HCT116 (cell line): ENCODE measurements around the gene ZNF248. TPM values are rescaled to one million over a fixed set of nuclear protein-coding genes. Genes with fewer than 3 reads are reported as not detected.

Source experiments
- ATAC-seq: fragments of 200-7000 bp; cut with Tn5 transposase; 2 replicates; pipeline ENCODE4 v1.9.1; 2020; ENCODE audit warnings: mild to moderate bottlenecking, moderate library complexity
- BruUV-seq: library from RNA; stranded (reverse); fragments of 400-500 nt; replicated peaks from 2 replicates; lab custom pipeline; 2021; lab: Mats Ljungman, UMichigan
- CTCF ChIA-PET: fragments of 300-600 bp; sonication (Branson Sonifier 250); formaldehyde crosslinking; loops from one replicate; lab custom pipeline; 2021; ENCODE audit warnings: antibody characterized with exemption; lab: Charles Lee
- POLR2A ChIA-PET: fragments of 300-600, 350-600 bp; sonication (Branson Sonifier 250); formaldehyde crosslinking; loops from one replicate; lab custom pipeline; 2021; ENCODE audit warnings: antibody characterized with exemption; lab: Charles Lee
- RAD21 ChIA-PET, 2 experiments: fragments of 300-600 bp; sonication (Branson Sonifier 250); formaldehyde crosslinking; loops; one replicate each; lab custom pipeline; 2023; ENCODE audit warnings: low total read pairs in 2 of 2; ENCODE audit not compliant: uncharacterized antibody in 2 of 2, unreplicated experiment in 2 of 2, low non-redundant PET in 1 of 2; lab: Charles Lee
- DNase-seq: peaks from one replicate; pipeline ENCODE4 v3.0.0-alpha.2; 2010; ENCODE audit warnings: low read depth, low spot score
- H2AFZ ChIP-seq: fragments of 200-600 bp; shearing (Covaris generic), sonication (generic); 2 replicates; pipeline ENCODE4 v1.6.1; 2017; ENCODE audit warnings: low read depth, mixed run types, mixed read lengths, antibody characterized with exemption, low read length; ENCODE audit not compliant: poor library complexity, severe bottlenecking
- H3K27ac ChIP-seq: 2 replicates; pipeline ENCODE4 v1.5.1; 2012; ENCODE audit warnings: low read depth, low read length
- H3K27me3 ChIP-seq: fragments of 200-600 bp; sonication (generic); 2 replicates; pipeline ENCODE4 v1.6.1; 2016; ENCODE audit warnings: mixed run types, low read length, mixed read lengths; ENCODE audit not compliant: insufficient read depth
- H3K36me3 ChIP-seq, 2 experiments: fragments of 200-500 bp in 1 of 2; fragments of 200-600 bp in 1 of 2; sonication (Bioruptor generic) in 1 of 2; sonication (generic) in 1 of 2; 2 replicates each; pipeline versions ENCODE4 v1.5.1 to v1.6.1; 2014 to 2016; ENCODE audit warnings: low read length in 2 of 2, inconsistent platforms in 1 of 2, mixed read lengths in 1 of 2, mixed run types in 1 of 2; ENCODE audit not compliant: insufficient read depth in 2 of 2, control insufficient read depth in 1 of 2
- H3K4me1 ChIP-seq, 2 experiments: fragments of 200-600 bp in 1 of 2; sonication (generic) in 1 of 2; 2 replicates each; pipeline versions ENCODE4 v1.5.1 to v1.6.1; 2012 to 2017; ENCODE audit warnings: low read length in 2 of 2, inconsistent platforms in 1 of 2, mild to moderate bottlenecking in 1 of 2, mixed read lengths in 1 of 2, mixed run types in 1 of 2, moderate library complexity in 1 of 2; ENCODE audit not compliant: insufficient read depth in 2 of 2, control insufficient read depth in 1 of 2
- H3K4me2 ChIP-seq: fragments of 200-600 bp; sonication (generic); 2 replicates; pipeline ENCODE4 v1.6.1; 2017; ENCODE audit warnings: mixed run types, low read length, mixed read lengths
- H3K4me3 ChIP-seq, 2 experiments: fragments of 200-600 bp in 1 of 2; sonication (generic) in 1 of 2; replicated peaks in 1 of 2; 2 replicates each; pipeline ENCODE4 v1.5.1; 2011 to 2016; ENCODE audit warnings: low read length in 2 of 2, control low read depth in 1 of 2, low read depth in 1 of 2, mild to moderate bottlenecking in 1 of 2, mixed read lengths in 1 of 2, mixed run types in 1 of 2
- H3K79me2 ChIP-seq: fragments of 200-600 bp; sonication (generic); 2 replicates; pipeline ENCODE4 v1.6.1; 2017; ENCODE audit warnings: mild to moderate bottlenecking, mixed run types, low read length, moderate library complexity, mixed read lengths; ENCODE audit not compliant: insufficient read depth
- H3K9ac ChIP-seq: fragments of 200-600 bp; sonication (generic); 2 replicates; pipeline ENCODE4 v1.6.1; 2016; ENCODE audit warnings: low read length, mixed read lengths
- H3K9me2 ChIP-seq: fragments of 200-600 bp; sonication (generic), shearing (Covaris generic); 2 replicates; pipeline ENCODE4 v1.6.1; 2017; ENCODE audit warnings: mixed run types, mild to moderate bottlenecking, moderate library complexity; ENCODE audit not compliant: insufficient read depth
- H3K9me3 ChIP-seq, 2 experiments: fragments of 200-500 bp in 1 of 2; fragments of 200-600 bp in 1 of 2; sonication (Bioruptor generic) in 1 of 2; sonication (generic) in 1 of 2; 2 replicates each; pipeline ENCODE4 v1.6.1; 2014 to 2017; ENCODE audit warnings: low read length in 2 of 2, mixed read lengths in 2 of 2, inconsistent platforms in 1 of 2, low read depth in 1 of 2, mild to moderate bottlenecking in 1 of 2, mixed run types in 1 of 2, moderate library complexity in 1 of 2; ENCODE audit not compliant: control insufficient read depth in 1 of 2, insufficient read depth in 1 of 2
- H4K20me1 ChIP-seq: fragments of 200-600 bp; sonication (generic), shearing (Covaris generic); 2 replicates; pipeline ENCODE4 v1.6.1; 2017; ENCODE audit warnings: mixed run types, mild to moderate bottlenecking, moderate library complexity; ENCODE audit not compliant: insufficient read depth
- CEBPB ChIP-seq: IDR thresholded peaks from 2 replicates; pipeline ENCODE4 v1.6.1; 2012; ENCODE audit warnings: low read depth
- ELF1 ChIP-seq: IDR thresholded peaks from 2 replicates; pipeline ENCODE4 v1.6.1; 2012; ENCODE audit warnings: low read depth, borderline replicate concordance
- FOSL1 ChIP-seq: IDR thresholded peaks from 2 replicates; pipeline ENCODE4 v1.6.1; 2012; ENCODE audit warnings: low read depth
- JUND ChIP-seq: IDR thresholded peaks from 2 replicates; pipeline ENCODE4 v1.6.1; 2012
- POLR2AphosphoS5 ChIP-seq: IDR thresholded peaks from 2 replicates; pipeline ENCODE4 v1.6.1; 2011; ENCODE audit warnings: mild to moderate bottlenecking, low read depth, low read length, moderate library complexity
- SP1 ChIP-seq: IDR thresholded peaks from 2 replicates; pipeline ENCODE4 v1.6.1; 2012; ENCODE audit warnings: low read depth
- YY1 ChIP-seq: IDR thresholded peaks from 2 replicates; pipeline ENCODE4 v1.6.1; 2011; ENCODE audit warnings: low read length, low read depth, moderate library complexity, mild to moderate bottlenecking; ENCODE audit not compliant: insufficient replicate concordance; ENCODE audit errors: extremely low read depth
- ZBTB33 ChIP-seq: IDR thresholded peaks from 2 replicates; pipeline ENCODE4 v1.6.1; 2011; ENCODE audit warnings: mild to moderate bottlenecking, low read length, moderate library complexity; ENCODE audit not compliant: insufficient replicate concordance; ENCODE audit errors: extremely low read depth
- ZFX ChIP-seq: fragments of 450-650 bp; IDR thresholded peaks from 2 replicates; pipeline ENCODE4 v1.6.1; 2017
- ZNF274 ChIP-seq: fragments of 200-500 bp; sonication (Bioruptor generic); IDR thresholded peaks from 2 replicates; pipeline ENCODE4 v1.6.1; 2014; ENCODE audit warnings: mild to moderate bottlenecking, low read depth, low read length, inconsistent platforms
- intact Hi-C: fragments of 100-400 bp; cut with micrococcal nuclease; formaldehyde crosslinking; loops from 2 replicates; pipeline ENCODE4 v1.10.0; 2022
- total RNA-seq: library from RNA; stranded (reverse); gene quantifications from one replicate; pipeline ENCODE4 v1.2.1, GENCODE V29; 2021; ENCODE audit not compliant: unreplicated experiment
- TF ChIP-seq, protein P1 (sequence below): IDR thresholded peaks from 2 replicates; pipeline ENCODE4 v1.6.1; 2012

Gene ZNF248
- total RNA-seq, 1 experiment from 2014 or later = 6.2 TPM

GRCh38 chr10:37777056-37777455 is 80.4 kb downstream of the ZNF248 start:
- no peak overlapping the region for H3K4me3 ChIP-seq
- H4K20me1 ChIP-seq = no peaks in the 10 kb centered on the region
- DNase-seq = no peak
- H3K4me2 ChIP-seq = no peak overlapping the region
- ChIA-PET POLR2A (no interaction called here), CTCF (no interaction called here), RAD21 (no interaction called here)
- TF ChIP-seq, protein P1, sequence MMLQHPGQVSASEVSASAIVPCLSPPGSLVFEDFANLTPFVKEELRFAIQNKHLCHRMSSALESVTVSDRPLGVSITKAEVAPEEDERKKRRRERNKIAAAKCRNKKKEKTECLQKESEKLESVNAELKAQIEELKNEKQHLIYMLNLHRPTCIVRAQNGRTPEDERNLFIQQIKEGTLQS = no peak
- TF ChIP-seq YY1 = no peak
- no peaks in the 10 kb centered on the region for H3K4me1 ChIP-seq
- no peak overlapping the region for H3K9ac ChIP-seq
- H3K27me3 ChIP-seq = no peaks in the 10 kb centered on the region
- no peaks in the 10 kb centered on the region for H3K79me2 ChIP-seq
- intact Hi-C loops = no loop called here
- no peak overlapping the region for H2AFZ ChIP-seq
- ATAC-seq = no peak
- H3K36me3 ChIP-seq = no peaks in the 10 kb centered on the region
- no peak overlapping the region for H3K27ac ChIP-seq
- no peaks in the 10 kb centered on the region for H3K9me2 ChIP-seq
- BruUV-seq = no TSS peak
- H3K9me3 ChIP-seq = no peaks in the 10 kb centered on the region

DNA sequence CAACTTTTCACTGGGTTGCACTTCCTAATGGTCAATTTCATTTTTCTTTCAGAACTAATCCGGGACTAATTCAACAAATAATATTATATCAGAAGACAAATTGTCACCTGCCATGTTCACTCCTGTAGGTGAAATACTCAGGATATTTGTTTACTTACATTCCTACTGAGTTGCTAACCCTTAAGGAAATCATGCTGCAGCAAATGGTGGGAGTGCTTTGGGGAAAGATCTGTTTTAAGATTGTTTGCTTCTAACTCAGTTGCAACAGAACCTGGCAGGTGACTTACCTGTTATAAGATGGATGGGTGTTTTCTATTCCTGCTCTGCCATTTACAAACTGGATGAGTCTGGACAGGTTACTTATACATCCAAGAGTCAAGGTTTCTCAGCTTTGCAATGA is 81.8 kb downstream of the ZNF248 start:
- Histone ChIP-seq H3K9me2 (no peaks in the 10 kb centered on the region), H4K20me1 (no peaks in the 10 kb centered on the region), H3K27ac (no peak overlapping the region), H3K9ac (no peak overlapping the region), H2AFZ (no peak overlapping the region), H3K9me3 (no peaks in the 10 kb centered on the region), H3K4me2 (no peak overlapping the region), H3K27me3 (no peaks in the 10 kb centered on the region), H3K4me3 (no peak overlapping the region), H3K4me1 (no peaks in the 10 kb centered on the region), H3K79me2 (no peaks in the 10 kb centered on the region), H3K36me3 (no peaks in the 10 kb centered on the region)
- no peak for ATAC-seq
- ChIA-PET POLR2A (no interaction called here), RAD21 (no interaction called here), CTCF (no interaction called here)
- TF ChIP-seq ZBTB33 = no peak
- no peak for TF ChIP-seq ZNF274
- no peak for TF ChIP-seq FOSL1
- no peak for TF ChIP-seq CEBPB
- TF ChIP-seq YY1 = no peak
- no peak for TF ChIP-seq JUND
- TF ChIP-seq ELF1 = no peak
- no peak for TF ChIP-seq ZFX
- no peak for TF ChIP-seq SP1
- no peak for TF ChIP-seq POLR2AphosphoS5
- no peak for DNase-seq
- BruUV-seq = no TSS peak
- intact Hi-C loops = no loop called here
